Peyer's patch (tissue), 4 donors: ENCODE data around the gene MAGI2. TPM values are rescaled to one million over a fixed set of nuclear protein-coding genes. Genes with fewer than 3 reads are reported as not detected.

Source experiments
- DNase-seq, 3 donors: peaks; one replicate each; pipeline ENCODE4 v3.0.0-alpha.2; 2017 to 2019
- H3K27ac ChIP-seq, 4 donors: fragments of 200-600 bp; sonication (generic); one replicate each; pipeline ENCODE4 v1.5.1; 2016 to 2019
- H3K27me3 ChIP-seq, 2 donors: fragments of 200-600 bp; sonication (generic); one replicate each; pipeline ENCODE4 v1.5.1; 2019
- H3K36me3 ChIP-seq, 3 donors: fragments of 200-600 bp; sonication (generic); one replicate each; pipeline ENCODE4 v1.5.1; 2016 to 2019
- H3K4me1 ChIP-seq, 4 donors: fragments of 200-600 bp; sonication (generic); one replicate each; pipeline ENCODE4 v1.5.1; 2016 to 2019
- H3K4me3 ChIP-seq, 4 donors: fragments of 200-600 bp; sonication (generic); 1 replicate in 3 of 4; 2 replicates in 1 of 4; pipeline ENCODE4 v1.5.1; 2016 to 2019; ENCODE audit warnings: mild to moderate bottlenecking in 1 of 4
- H3K9me3 ChIP-seq, 4 donors: fragments of 200-600 bp; sonication (generic); one replicate each; pipeline ENCODE4 v1.5.1; 2016 to 2019; ENCODE audit warnings: mild to moderate bottlenecking in 1 of 4
- POLR2A ChIP-seq, 2 donors: fragments of 450-650 bp; IDR thresholded peaks; one replicate each; pipeline ENCODE4 v1.5.1; 2017; ENCODE audit warnings: antibody characterized with exemption in 2 of 2, mild to moderate bottlenecking in 2 of 2, moderate library complexity in 2 of 2
- total RNA-seq, 4 donors: library from RNA; depleted of rRNA; stranded (reverse); fragments of >200 nt; gene quantifications; one replicate each; pipeline ENCODE4 v1.1.0, GENCODE V29; 2016
- TF ChIP-seq, protein P1 (sequence below), 6 experiments: fragments of 450-650 bp in 4 of 6; fragments of 200-600 bp in 2 of 6; sonication (generic) in 1 of 6; IDR thresholded peaks; one replicate each; pipeline ENCODE4 v1.5.1; 2017 to 2019; ENCODE audit warnings: antibody characterized with exemption in 6 of 6, mild to moderate bottlenecking in 3 of 6, moderate library complexity in 1 of 6

Gene MAGI2
- total RNA-seq, 4 donors from 2014 or later: 1.6 to 12.4 (median 2.8) TPM

DNA sequence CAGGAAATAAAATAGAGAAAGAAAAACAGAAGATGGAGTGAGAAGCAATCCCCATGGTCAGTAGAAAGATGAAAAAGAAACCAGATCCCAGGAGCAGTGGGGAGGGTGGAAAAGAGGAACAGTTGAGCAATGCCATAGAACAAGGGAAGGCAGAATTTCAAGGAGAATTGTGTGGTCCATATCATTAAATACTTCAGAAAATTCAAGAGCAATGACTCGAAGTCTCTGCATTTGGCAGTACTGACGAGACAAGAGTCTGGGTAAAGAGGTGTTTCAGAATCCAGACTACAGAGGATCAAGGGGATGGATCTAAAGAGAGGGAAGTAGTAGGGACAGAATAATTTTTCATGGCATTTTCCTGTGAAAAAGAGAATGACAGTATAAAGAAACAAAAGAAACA is 1142.3 kb downstream of the MAGI2 start:
- no peaks in the 10 kb centered on the region for H3K4me1 ChIP-seq
- H3K27ac ChIP-seq: no peak overlapping the region
- DNase-seq: no peak
- no peak for TF ChIP-seq POLR2A (IDR thresholded peaks at IDR 0.05)
- TF ChIP-seq, protein P1, sequence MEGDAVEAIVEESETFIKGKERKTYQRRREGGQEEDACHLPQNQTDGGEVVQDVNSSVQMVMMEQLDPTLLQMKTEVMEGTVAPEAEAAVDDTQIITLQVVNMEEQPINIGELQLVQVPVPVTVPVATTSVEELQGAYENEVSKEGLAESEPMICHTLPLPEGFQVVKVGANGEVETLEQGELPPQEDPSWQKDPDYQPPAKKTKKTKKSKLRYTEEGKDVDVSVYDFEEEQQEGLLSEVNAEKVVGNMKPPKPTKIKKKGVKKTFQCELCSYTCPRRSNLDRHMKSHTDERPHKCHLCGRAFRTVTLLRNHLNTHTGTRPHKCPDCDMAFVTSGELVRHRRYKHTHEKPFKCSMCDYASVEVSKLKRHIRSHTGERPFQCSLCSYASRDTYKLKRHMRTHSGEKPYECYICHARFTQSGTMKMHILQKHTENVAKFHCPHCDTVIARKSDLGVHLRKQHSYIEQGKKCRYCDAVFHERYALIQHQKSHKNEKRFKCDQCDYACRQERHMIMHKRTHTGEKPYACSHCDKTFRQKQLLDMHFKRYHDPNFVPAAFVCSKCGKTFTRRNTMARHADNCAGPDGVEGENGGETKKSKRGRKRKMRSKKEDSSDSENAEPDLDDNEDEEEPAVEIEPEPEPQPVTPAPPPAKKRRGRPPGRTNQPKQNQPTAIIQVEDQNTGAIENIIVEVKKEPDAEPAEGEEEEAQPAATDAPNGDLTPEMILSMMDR (IDR thresholded peaks at IDR 0.05): no peak
- no peaks in the 10 kb centered on the region for H3K9me3 ChIP-seq
- H3K4me3 ChIP-seq: no peak overlapping the region
- no peaks in the 10 kb centered on the region for H3K36me3 ChIP-seq
- no peaks in the 10 kb centered on the region for H3K27me3 ChIP-seq

DNA sequence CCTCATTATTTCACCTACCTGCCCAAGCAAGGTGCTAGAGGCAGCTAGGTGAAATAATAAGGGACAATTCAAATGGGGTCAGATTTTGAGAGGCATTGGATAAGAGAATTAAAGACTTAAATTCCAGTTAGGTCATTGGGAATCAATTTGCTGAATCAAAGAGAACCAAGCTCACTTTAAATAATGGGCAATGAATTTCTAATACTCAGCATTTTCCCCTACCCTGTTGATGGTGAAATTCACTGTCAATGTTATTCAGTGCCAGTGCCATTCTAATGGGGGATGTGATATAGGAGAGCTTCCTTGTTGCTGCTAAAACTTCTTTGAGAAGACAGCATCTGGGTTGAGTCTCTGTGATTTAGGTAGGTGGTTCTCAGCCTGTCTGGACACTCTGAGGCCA is 1145.6 kb downstream of the MAGI2 start:
- no peak overlapping the region for H3K4me3 ChIP-seq
- H3K4me1 ChIP-seq: no peaks in the 10 kb centered on the region
- no peak for TF ChIP-seq POLR2A (IDR thresholded peaks at IDR 0.05)
- TF ChIP-seq, protein P1 (IDR thresholded peaks at IDR 0.05): no peak
- no peaks in the 10 kb centered on the region for H3K27me3 ChIP-seq
- no peak overlapping the region for H3K27ac ChIP-seq
- no peaks in the 10 kb centered on the region for H3K9me3 ChIP-seq
- no peaks in the 10 kb centered on the region for H3K36me3 ChIP-seq
- DNase-seq: no peak

DNA sequence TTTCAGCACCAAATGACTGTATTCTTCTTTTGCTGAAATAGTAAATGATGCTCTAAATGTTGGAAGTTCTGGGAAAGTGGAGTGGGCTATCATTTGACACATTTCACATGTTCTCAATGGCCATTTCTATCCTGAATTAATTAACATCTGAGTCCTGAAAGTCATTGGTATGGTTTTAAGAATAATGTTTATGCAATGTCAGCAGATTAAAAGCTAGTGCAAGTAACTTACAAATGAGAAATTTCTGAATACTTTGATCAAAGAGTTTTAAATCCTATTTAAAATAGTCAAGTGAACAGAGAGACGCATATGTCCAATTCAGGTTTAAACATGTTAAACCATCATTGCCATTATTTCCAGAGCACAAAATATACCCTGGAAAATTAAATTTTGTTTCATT is 1146.8 kb downstream of the MAGI2 start:
- Histone ChIP-seq H3K9me3 (no peaks in the 10 kb centered on the region), H3K4me3 (no peak overlapping the region), H3K27me3 (no peaks in the 10 kb centered on the region), H3K36me3 (no peaks in the 10 kb centered on the region), H3K27ac (no peak overlapping the region), H3K4me1 (no peaks in the 10 kb centered on the region)
- TF ChIP-seq POLR2A (IDR thresholded peaks at IDR 0.05): no peak
- TF ChIP-seq, protein P1 (IDR thresholded peaks at IDR 0.05): no peak
- no peak for DNase-seq

DNA sequence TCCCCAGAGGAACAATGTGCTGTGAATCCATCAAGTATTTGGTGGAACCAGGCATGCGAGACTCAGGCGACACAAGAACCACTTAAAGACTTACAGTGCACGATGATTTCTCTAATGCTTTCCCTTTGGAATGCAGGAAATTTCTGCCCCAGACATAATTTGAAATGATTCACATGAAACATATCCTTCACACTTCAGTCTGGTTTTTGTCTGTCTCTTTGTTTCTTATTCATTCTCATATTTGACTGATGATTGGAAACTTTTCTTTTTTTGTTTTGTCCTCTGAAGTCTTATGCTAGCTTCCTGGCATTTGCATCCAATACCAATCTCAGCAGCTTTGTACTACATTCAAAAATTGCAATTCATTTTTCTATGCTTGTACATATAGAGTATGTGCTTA is 1152.1 kb downstream of the MAGI2 start:
- Histone ChIP-seq H3K4me3 (no peak overlapping the region), H3K9me3 (no peaks in the 10 kb centered on the region), H3K4me1 (no peaks in the 10 kb centered on the region), H3K36me3 (no peaks in the 10 kb centered on the region), H3K27ac (no peak overlapping the region), H3K27me3 (no peaks in the 10 kb centered on the region)
- TF ChIP-seq POLR2A (IDR thresholded peaks at IDR 0.05): no peak
- TF ChIP-seq, protein P1 (IDR thresholded peaks at IDR 0.05): no peak
- DNase-seq: no peak

DNA sequence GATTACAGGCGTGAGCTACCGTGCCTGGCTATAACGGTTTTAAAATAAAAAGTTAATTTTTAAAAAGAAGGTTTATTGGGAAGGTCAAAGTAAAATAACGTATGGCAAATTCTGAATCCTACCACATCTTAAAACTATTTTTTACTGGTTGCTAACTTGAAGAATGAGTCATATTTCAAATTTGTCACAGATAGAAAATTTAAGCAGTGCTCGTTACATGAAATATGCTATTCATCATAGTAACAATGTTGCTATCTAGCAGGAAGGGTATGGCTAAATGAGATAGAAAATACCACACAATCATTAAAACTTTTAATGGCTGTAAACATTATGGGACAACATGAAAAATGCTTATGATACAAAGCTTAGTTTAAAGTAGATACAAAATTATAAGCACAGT is 1154.4 kb downstream of the MAGI2 start:
- Histone ChIP-seq H3K9me3 (no peaks in the 10 kb centered on the region), H3K36me3 (no peaks in the 10 kb centered on the region), H3K27ac (no peak overlapping the region), H3K27me3 (no peaks in the 10 kb centered on the region), H3K4me3 (no peak overlapping the region), H3K4me1 (no peaks in the 10 kb centered on the region)
- no peak for TF ChIP-seq POLR2A (IDR thresholded peaks at IDR 0.05)
- TF ChIP-seq, protein P1 (IDR thresholded peaks at IDR 0.05): no peak
- no peak for DNase-seq
